NCI-H345 (cell line): ENCODE data around the gene ZNF516.

ENCODE experiments used
- DNase-seq: peaks from one replicate; lab custom pipeline; 2025; lab: John Stamatoyannopoulos, UW

The ZNF516 gene

DNA sequence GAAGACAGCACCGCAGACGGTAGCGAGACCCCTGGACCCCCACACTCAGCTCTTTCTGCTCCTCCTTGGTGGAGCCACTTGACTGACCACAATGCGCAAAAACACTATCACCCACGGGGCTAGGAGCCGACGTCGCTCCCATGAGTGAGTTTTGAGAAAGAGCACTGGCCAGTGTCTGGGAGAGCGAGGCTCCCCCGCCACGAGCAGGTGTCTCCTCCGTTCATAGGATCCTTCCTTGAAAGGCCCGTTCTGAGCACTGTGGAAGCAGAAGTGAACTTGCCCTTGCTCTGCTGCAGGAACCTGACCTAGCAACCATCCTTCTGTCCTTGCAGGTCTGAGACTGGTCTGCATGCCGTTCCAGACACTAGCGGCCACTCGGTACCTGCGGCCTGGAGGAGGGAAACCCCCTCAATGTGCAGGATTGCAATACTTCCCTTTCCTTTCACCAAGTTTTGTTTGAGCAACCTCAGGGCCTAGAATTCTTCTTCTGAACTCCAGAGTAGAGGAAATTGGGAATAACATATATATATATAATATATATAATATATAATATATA is 12.9 kb upstream of the ZNF516 start:
- DNase-seq, result no peak

- DNase-seq, result no peak
These were observed 12.1 kb upstream of the ZNF516 start for GRCh38 chr18:76506974-76507764.

DNA sequence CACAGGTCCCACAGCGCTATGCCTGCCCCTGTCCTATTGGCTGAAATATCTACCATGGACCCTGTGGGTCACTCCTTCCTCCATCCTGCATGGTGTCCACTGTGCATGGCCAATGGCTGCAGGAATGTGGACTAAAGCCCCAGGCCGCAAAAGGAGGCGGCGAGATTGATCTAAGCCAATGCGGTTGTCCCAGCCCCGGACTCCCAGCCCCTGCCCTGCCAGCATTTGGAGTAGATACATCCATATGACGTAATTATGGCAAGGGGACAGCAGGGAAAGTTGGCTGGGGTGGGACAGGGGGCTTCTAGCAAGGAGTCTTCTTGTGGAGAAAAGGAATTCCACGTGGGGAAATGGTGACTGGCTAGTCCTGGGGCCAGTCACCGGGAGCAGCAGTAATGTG is 11.4 kb upstream of the ZNF516 start:
- DNase-seq, result no peak

GRCh38 chr18:76505614-76506013 is 10.6 kb upstream of the ZNF516 start:
- DNase-seq, result no peak

- no peak for DNase-seq
These were observed 9.7 kb upstream of the ZNF516 start for GRCh38 chr18:76504749-76505148.

GRCh38 chr18:76503649-76504386 is 8.8 kb upstream of the ZNF516 start:
- DNase-seq, result no peak

DNA sequence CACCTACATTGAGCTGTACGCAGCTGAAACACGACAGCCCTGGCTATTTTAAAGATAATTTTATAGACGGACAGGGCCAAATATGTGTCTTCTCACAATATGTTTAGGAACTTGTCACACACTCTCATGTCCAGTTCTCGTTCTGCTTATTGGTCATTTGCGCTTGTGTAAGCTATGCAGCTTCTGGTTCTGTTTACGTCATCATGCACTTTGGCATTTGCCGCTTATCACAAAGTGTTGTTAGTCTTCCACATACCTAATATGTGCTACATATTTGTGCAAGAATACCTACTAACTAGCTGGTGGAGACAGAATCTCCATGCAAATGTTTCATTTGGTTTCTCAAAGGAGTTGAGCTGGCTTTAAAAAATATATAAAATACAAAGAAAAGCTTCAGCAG is 7.5 kb upstream of the ZNF516 start:
- no peak for DNase-seq

DNA sequence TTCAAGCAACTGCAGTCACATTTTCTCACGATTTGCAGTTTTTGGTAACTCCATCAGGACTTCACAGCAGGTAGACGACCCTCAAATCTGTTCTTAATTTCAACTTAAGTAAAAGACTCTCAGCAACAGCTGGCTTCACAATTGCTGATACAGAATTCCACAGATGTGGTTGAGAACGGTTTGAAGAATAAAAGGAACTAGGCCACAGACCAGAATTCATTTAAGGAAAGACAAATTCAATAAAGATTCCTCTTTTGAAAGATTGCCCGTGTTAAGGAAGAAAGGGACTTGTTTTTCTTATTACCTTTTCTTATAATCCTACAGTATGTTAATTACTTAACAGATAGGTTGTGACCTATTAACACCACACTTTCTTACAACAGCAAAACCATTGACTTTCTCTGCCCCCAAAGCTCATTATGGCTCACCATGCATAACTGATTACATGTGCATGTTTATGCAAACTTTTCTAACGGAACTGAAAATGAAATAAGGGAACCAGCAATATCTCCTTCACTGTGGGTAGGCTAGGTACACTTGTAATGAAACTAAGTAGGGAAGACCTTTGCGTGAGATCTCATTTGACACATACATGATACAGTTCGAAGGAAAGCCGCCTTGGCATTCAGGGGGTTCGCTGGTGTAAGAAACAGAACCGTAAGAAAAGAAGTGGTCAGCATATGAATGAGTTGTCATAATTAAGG is 4.7 kb upstream of the ZNF516 start:
- no peak for DNase-seq

DNA sequence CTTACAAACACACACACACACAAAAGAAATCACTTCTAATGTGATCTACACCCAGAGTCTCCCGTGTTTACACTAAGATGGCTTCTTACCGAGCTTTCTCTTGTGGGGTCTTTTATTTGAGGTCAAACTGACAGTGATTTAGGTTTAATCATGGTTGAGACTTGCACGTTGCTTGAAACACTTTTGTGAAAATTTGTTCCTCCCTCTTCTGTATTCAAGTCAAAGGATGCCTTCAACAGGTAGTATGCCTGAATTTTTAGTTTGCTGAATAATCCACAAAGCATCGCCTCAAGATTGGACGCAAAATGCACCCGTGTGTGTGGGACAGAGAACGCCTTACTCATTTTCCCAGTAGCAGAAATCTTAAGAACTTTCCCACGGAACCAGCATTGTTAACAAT is 4.0 kb upstream of the ZNF516 start:
- DNase-seq, result no peak

GRCh38 chr18:76498064-76498463 is 3.0 kb upstream of the ZNF516 start:
- no peak for DNase-seq

- no peak for DNase-seq
These were observed 2.0 kb upstream of the ZNF516 start for GRCh38 chr18:76497021-76497420.

DNA sequence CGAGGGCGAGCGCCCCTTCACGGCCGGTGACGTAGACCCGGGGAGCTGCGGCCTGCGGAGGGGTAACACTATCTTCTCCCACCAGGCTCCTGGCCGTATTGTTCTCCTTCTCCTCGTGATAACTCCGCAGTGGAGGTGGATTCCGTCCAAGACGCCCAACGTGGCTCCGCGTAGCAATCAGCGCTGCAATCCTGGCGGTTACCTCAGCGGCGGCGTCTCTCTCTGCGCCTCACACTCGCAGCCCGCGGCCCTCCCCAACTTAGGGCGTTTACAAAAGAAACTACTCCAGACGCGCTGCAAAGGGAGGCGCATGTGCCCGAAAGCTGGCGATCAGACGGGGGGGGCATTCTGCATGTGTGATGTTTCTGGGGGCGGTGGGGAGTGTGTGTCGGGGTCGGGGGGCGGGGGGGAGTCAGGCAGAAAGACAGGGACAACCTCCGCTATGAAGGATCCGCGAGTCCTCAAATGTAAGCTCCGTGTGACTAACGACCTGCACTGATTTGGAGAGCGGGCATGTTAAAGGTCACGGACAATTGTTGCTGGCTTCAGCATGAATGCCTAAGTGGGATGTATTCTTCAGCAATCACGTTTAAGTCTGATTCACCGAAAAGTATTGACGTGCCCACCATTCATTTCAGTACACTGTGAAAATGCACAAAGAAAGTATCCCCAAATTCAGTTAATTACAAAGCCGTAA is 1.3 kb upstream of the ZNF516 start:
- no peak for DNase-seq

- peak; percentile 36 for DNase-seq
These were observed 572 bp upstream of the ZNF516 start for GRCh38 chr18:76495435-76496193.

GRCh38 chr18:76494231-76495005 is 624 bp downstream of the ZNF516 start:
- DNase-seq, result peak; percentile 62

- peak; percentile 81 for DNase-seq
These were observed 1.6 kb downstream of the ZNF516 start for GRCh38 chr18:76493213-76494161.

- peak; percentile 99 for DNase-seq
These were observed 2.3 kb downstream of the ZNF516 start for GRCh38 chr18:76492669-76493212.

GRCh38 chr18:76491776-76492668 is 3.0 kb downstream of the ZNF516 start:
- peak; percentile 56 for DNase-seq

DNA sequence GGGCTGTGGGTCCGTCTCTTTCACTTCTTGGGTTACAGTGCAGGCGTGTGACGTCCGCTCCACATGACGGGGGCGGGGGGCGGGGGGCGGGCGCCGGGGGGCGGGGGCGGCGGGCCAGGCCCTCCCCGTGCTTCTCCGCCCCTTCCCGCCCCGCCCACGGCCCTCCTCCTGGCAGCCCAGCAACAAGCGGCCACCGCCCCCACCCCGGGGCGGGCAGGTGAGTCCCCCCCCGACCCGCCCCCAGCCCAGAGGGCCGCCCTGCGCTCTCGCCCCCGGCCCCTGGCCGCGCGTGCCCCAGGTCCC is 3.6 kb downstream of the ZNF516 start:
- DNase-seq, result peak; percentile 87
